SJSA1 (cell line): ENCODE data around the gene TYW1. TPM values are rescaled to one million over a fixed set of nuclear protein-coding genes. Genes with fewer than 3 reads are reported as not detected.
"Not testable (repeated sequence)": the region's sequence is repeated elsewhere in the genome, so short reads cannot be mapped to it uniquely, and the experiment has no call there.

Experiments
- DNase-seq, 2 experiments: peaks; one replicate each; pipeline ENCODE4 v3.0.0-alpha.2; 2015 to 2020; ENCODE audit warnings: low spot score in 2 of 2, low read depth in 1 of 2
- H3K27ac ChIP-seq: fragments of 250-450 bp; sonication (Bioruptor Pico); 2 replicates; pipeline ENCODE4 v1.5.1; 2020; ENCODE audit warnings: mild to moderate bottlenecking, moderate library complexity
- H3K27me3 ChIP-seq: fragments of 250-450 bp; sonication (Bioruptor Pico); replicated peaks from 2 replicates; pipeline ENCODE4 v1.5.1; 2020; ENCODE audit warnings: mild to moderate bottlenecking, moderate library complexity
- H3K36me3 ChIP-seq: fragments of 250-450 bp; sonication (Bioruptor Pico); 2 replicates; pipeline ENCODE4 v1.5.1; 2020; ENCODE audit warnings: mild to moderate bottlenecking
- H3K4me1 ChIP-seq: fragments of 250-450 bp; sonication (Bioruptor Pico); replicated peaks from 2 replicates; pipeline ENCODE4 v1.6.1; 2021; ENCODE audit warnings: mild to moderate bottlenecking
- H3K4me3 ChIP-seq: fragments of 250-450 bp; sonication (Bioruptor Pico); 2 replicates; pipeline ENCODE4 v1.5.1; 2020; ENCODE audit warnings: mild to moderate bottlenecking
- H3K9me3 ChIP-seq: fragments of 250-450 bp; sonication (Bioruptor Pico); replicated peaks from 2 replicates; pipeline ENCODE4 v1.5.1; 2020; ENCODE audit warnings: mild to moderate bottlenecking
- total RNA-seq: library from RNA; depleted of rRNA; stranded (reverse); fragments of >200 nt; shearing (Covaris generic); gene quantifications from 2 replicates; pipeline ENCODE4 v1.2.3, GENCODE V29; 2014

The TYW1 gene
- total RNA-seq, 1 experiment from 2014 or later, result 17.3 TPM

DNA sequence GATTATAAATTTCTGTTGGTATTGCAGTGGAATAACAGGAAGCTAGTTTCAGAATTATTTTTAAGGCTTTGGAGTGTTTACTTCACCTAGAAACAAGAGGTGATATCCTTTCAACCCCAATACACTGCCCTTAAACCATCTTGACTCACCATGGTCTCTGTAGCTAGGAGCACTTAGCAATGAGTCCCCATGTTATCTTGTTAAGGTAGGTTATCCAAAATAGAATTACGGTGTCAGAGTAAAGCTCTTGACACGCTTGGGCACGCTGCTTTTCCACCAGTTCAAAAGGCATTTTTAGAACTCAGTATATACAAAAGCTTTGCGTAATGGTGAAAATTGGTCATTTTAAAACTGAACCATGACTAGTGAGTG, 46.9 kb downstream of the TYW1 start:
- not testable (repeated sequence) for H3K4me3 ChIP-seq
- peak in 1 of 2 experiments; percentile 42 for DNase-seq

DNA sequence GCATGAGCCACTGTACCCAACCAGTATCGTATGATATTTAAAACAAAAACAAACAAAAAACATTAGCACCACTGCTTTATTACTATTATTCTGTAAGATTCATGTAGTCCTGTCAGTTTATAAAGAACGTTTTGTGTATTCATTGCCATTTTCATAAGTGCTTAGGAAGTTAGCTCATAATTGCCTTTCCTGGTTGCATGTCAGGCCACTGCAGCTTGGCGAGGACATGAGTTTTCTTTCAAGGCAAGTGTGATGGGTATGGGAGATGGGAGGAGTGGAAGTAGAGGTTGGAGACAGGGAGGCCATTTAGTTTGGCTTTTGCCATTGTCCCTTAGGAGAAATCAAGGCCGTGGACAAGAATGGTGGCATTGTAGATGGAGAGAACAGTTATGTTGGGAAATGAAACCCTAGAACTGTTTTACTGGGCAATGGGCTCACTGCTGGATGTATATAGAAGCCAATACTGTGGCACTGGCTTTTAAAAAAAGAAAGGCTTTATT, 48.9 kb downstream of the TYW1 start:
- no peak overlapping the region for H3K27ac ChIP-seq
- no peak for DNase-seq
- no peaks in the 10 kb centered on the region for H3K36me3 ChIP-seq
- H3K27me3 ChIP-seq, result no peaks in the 10 kb centered on the region
- H3K9me3 ChIP-seq, result no peaks in the 10 kb centered on the region
- H3K4me1 ChIP-seq, result peaks cover 11% of the 10 kb centered on the region
- H3K4me3 ChIP-seq, result no peak overlapping the region

More for the DNA sequence above, 46.9 kb downstream of the TYW1 start:
- H3K27me3 ChIP-seq, H3K36me3 ChIP-seq, H3K9me3 ChIP-seq: not testable (repeated sequence)
- H3K27ac ChIP-seq, result peak overlapping the region; percentile 41; the same call in 1 of the 2 replicates
- H3K4me1 ChIP-seq, result peaks cover 11% of the 10 kb centered on the region

DNA sequence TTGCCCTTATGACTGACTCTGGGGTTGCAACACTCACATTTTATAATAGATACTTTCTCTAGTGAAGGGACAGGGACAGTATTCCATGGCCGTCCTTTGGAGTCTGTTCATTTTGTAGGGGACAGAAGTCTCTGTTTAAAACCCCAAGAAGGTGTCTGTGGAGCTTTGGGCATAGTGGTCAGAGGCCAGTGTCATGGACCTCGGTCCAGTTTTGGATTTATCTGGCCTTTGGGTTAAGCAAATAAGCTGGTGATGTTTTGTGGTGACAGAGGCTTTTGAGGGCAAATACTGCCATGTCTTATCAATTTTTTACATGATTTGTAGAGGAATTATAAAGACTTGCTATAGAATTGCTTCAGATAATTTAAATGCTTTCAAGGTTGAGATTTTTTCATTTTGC, 50.2 kb downstream of the TYW1 start:
- H3K36me3 ChIP-seq, H3K27me3 ChIP-seq, H3K27ac ChIP-seq, H3K4me3 ChIP-seq, H3K9me3 ChIP-seq, DNase-seq: not testable (repeated sequence)
- peaks cover 11% of the 10 kb centered on the region for H3K4me1 ChIP-seq

DNA sequence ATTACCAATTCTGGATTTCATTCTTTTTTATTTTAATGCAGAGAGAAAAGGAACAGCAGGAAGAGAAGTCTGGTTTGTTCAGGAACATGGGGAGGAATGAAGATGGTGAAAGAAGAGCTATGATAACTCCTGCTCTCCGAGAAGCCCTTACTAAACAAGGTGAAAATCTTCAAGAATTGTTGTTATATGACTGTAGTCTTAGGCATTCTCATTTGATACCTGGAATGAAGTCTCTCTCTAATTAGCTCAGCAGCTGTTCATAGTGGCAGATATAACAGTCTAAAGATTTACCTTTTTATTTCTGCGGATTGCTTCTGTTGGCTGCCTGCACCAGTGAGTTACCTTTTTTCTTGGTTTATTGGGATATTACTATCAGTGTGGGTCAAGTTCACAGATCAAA, 53.3 kb downstream of the TYW1 start:
- not testable (repeated sequence) for H3K4me1 ChIP-seq, H3K4me3 ChIP-seq

DNA sequence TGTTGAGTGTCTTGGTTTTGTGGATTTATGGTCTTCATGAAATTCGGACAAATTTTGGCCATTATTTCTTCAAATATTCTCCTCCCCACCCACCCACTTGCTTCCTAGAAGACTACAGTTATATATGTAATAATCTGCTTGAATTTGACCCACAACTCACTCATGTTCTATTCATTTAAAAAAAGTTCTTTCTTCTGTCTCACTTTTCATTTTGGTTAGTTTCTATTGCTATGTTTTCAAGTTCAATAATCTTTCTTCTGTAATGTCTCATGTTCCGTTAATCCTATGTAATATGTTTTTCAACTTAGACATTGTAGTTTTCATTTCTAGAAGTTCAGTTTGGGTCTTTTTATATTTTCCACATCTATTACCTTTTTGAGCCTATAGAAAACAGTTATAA, 55.5 kb downstream of the TYW1 start:
- H3K36me3 ChIP-seq, H3K27ac ChIP-seq, H3K9me3 ChIP-seq, H3K27me3 ChIP-seq, H3K4me1 ChIP-seq, H3K4me3 ChIP-seq, DNase-seq: not testable (repeated sequence)

More for the DNA sequence above, 53.3 kb downstream of the TYW1 start:
- H3K27me3 ChIP-seq, H3K27ac ChIP-seq, H3K36me3 ChIP-seq, DNase-seq, H3K9me3 ChIP-seq: not testable (repeated sequence)

DNA sequence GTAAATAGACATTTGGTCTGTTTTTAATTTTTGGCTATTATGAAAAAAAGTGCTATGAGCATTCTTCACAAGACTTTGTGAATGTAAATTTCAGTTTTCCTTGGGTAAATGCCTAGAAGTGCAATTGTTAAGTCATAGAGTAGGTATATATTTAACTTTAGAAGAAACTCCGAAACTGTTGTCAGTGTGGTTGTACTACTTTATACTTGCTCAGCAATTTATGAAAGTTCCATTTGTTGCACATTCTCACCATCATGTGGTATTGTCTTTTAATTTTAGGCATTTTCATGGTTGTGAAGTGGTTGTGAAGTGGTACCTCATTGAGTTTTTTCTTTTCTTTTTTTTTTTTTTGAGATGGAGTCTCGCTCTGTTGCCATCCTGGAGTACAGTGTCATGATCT, 60.0 kb downstream of the TYW1 start:
- Histone ChIP-seq H3K9me3 (no peaks in the 10 kb centered on the region), H3K27me3 (no peaks in the 10 kb centered on the region), H3K36me3 (no peaks in the 10 kb centered on the region), H3K27ac (no peak overlapping the region), H3K4me1 (no peaks in the 10 kb centered on the region), H3K4me3 (no peak overlapping the region)
- DNase-seq, result no peak

DNA sequence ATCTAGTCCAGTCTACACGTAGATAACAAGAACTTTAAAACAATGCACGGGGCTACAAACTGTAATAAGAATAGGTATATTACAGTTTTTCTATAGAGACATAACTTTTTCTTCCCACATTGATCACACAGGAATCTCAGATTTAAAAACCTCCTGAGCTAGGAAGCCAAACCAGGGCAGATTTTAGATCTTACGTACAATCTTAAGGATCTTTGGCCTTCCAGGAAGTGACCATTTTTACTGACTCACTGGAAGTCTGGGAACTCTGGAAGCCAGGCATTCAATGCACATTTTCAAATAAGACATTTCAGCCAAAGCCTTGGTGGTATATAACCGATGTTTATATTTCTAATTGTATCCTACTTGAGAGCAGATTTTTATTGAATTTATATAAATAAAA, 64.7 kb downstream of the TYW1 start:
- H3K36me3 ChIP-seq, result not testable (repeated sequence)

DNA sequence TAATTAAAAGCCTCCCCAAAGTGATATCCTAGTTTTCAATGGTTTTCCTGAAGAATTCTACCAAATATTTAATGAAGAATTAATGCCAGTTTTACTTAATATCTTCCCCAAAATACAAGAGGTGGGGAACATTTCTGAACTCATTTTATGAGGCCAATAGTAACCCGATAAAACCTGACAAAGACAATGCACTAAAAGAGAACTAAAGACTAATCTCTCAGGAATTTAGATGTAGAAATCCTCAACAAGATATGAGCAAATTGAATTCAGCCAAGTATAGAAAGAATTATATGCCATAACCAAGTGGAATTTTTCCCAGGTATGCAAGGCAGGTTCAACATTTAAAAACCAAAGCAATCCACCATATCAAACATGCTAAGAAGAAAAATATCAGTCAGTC, 66.2 kb downstream of the TYW1 start:
- not testable (repeated sequence) for H3K27ac ChIP-seq

More for the DNA sequence above, 64.7 kb downstream of the TYW1 start:
- H3K9me3 ChIP-seq, H3K27ac ChIP-seq, H3K4me1 ChIP-seq, H3K27me3 ChIP-seq, DNase-seq, H3K4me3 ChIP-seq: not testable (repeated sequence)

DNA sequence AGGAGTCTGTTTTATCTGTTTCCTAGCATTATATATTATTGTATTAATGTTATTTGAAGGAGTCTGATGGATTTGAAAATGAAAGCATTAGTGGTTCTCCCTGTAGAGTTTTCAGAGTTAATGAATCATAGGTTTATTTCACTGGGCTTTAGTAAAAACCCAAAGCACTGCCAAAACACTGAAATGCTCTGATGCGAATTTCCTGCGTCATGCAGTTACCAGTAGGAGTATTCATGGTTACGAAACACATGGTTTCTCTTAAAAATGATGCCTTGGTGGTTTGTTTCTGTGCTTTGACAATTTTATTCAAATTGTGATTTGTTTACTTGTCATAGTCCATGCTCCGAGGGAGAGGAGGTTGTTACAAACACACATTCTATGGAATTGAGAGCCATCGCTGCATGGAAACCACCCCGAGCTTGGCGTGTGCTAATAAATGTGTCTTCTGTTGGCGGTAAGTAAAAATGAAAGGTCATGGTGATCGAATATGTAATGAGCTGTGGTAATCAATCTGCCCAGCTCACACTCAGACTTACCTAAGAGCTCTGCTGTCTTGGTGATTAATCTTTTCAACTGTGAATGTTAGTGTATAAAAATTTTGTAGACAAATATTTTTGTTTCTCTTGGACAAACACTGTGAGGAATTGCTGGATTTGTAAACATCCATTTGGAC, 70.5 kb downstream of the TYW1 start:
- DNase-seq, result peak in 1 of 2 experiments; percentile 18
- not testable (repeated sequence) for H3K27me3 ChIP-seq, H3K36me3 ChIP-seq, H3K4me1 ChIP-seq, H3K4me3 ChIP-seq, H3K9me3 ChIP-seq, H3K27ac ChIP-seq

More for the DNA sequence above, 66.2 kb downstream of the TYW1 start:
- H3K36me3 ChIP-seq, H3K4me3 ChIP-seq, H3K27me3 ChIP-seq, H3K9me3 ChIP-seq, DNase-seq, H3K4me1 ChIP-seq: not testable (repeated sequence)

DNA sequence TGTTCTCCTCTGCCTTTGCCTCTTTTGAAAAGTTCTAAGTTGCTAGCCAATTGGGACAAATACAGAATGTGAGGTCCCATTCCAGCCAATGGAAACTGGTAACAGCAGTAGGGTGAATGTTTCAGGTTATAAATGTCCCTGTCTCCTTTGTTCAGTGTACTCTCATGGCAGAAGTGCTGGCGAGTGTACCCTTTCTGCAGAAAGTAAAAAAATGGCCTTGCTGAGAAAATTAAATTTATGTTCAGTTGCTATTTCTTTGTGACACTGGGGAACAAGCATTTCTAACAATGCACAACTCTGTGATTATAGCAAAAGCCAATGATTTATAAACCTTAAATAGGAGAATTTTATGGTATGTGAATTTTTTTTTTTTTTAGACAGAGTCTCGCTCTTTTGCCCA, 79.5 kb downstream of the TYW1 start:
- H3K27me3 ChIP-seq, H3K4me3 ChIP-seq, H3K27ac ChIP-seq, H3K4me1 ChIP-seq, H3K36me3 ChIP-seq, DNase-seq, H3K9me3 ChIP-seq: not testable (repeated sequence)

DNA sequence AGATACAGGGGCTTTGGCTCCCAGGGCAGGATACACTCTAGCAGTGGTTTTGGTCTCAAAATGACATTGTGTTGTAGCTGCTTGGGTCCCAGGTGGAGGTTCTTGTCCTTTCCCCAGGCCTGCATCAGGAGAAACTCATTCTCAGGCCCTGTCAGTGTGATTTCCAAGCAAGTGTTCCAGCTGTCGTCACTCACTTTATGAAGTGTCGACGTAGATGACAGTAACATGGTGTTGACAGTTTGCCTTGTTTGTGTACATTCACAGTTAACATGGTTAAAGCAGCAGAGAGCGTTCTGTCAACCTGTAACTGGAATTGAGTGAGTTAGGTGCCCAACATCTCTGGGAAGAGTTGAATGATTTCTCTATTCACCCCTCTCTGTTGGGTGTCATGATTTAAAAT, 86.2 kb downstream of the TYW1 start:
- not testable (repeated sequence) for H3K27me3 ChIP-seq, H3K4me3 ChIP-seq, H3K9me3 ChIP-seq, H3K36me3 ChIP-seq, H3K4me1 ChIP-seq, DNase-seq, H3K27ac ChIP-seq

DNA sequence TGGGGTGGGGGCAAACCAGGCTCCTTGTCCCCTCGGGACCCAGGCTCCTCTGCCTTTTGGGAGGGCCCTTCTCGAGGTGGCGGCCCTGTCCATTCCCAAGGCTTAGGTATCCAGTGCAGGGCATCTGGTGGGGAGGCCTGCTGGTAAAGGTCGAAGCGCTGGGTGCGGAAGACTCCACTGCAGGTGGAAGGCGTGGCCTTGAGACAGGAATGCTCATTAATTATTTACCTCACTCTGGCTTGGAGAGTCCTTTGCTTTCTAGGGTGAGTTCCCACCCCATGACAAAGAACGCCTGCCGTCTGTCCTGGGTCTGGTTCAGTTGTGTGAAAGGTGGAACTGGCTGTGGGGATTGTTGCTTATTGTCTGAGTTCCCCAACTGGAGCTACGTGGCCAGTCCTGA, 92.6 kb downstream of the TYW1 start:
- not testable (repeated sequence) for H3K4me3 ChIP-seq, H3K9me3 ChIP-seq, H3K4me1 ChIP-seq, H3K36me3 ChIP-seq, H3K27ac ChIP-seq, DNase-seq, H3K27me3 ChIP-seq

DNA sequence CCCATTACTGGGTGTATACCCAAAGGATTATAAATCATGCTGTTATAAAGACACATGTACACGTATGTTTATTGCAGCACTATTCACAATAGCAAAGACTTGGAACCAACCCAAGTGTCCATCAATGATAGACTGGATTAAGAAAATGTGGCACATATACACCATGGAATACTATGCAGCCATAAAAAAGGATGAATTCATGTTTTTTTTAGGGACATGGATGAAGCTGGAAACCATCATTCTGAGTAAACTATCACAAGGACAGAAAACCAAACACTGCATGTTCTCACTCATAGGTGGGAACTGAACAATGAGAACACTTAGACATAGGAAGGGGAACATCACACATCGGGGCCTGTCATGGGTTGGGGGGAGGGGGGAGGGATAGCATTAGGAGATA, 94.4 kb downstream of the TYW1 start:
- DNase-seq, H3K4me3 ChIP-seq, H3K4me1 ChIP-seq, H3K9me3 ChIP-seq, H3K27me3 ChIP-seq, H3K27ac ChIP-seq, H3K36me3 ChIP-seq: not testable (repeated sequence)

DNA sequence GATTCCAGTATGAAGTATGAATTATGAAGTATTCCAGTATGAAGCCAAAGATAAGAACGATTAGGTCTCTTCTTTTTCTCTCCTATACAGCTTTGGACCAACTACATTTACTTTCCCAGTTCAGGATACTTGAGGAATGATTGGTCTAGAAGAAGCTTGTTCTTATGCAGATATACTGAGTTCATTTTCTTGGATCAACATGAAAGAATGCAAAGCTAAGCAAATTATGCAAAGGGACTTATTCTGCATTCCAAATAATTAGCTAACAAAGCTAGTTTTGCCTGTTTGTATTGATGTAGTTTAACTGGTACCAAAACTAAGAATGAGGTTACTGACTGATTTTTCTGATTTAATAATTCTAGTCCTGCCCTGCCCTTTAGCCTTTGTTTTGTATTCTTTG, 101.4 kb downstream of the TYW1 start:
- H3K27me3 ChIP-seq, DNase-seq, H3K36me3 ChIP-seq, H3K9me3 ChIP-seq, H3K4me1 ChIP-seq, H3K4me3 ChIP-seq, H3K27ac ChIP-seq: not testable (repeated sequence)

DNA sequence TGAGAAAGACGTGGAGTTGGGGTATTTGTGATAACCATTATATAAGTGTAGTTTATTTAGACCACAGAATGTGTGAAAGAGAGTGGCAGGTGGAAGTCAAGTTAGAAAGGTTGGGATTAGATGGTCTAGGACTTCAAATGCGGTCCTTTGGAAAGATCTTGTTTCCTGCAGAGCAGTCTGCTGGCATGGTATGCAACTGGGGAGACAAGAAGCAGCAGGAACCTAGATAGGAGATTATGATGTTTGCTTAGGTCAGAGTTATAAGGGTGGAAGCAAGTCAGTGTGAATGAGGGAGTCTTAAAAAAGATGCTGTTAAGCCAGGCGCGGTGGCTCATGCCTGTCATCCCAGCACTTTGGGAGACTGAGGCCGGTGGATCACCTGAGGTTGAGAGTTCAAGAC, 102.8 kb downstream of the TYW1 start:
- H3K9me3 ChIP-seq, H3K4me3 ChIP-seq, H3K4me1 ChIP-seq, H3K27ac ChIP-seq, DNase-seq, H3K27me3 ChIP-seq, H3K36me3 ChIP-seq: not testable (repeated sequence)
